GM12874 (cell line): ENCODE data around the gene CHST13.

Experiments used
- CTCF ChIP-seq: IDR thresholded peaks from 2 replicates; pipeline ENCODE4 v1.5.1; 2011; ENCODE audit warnings: low read depth, mild to moderate bottlenecking, control low read depth, low read length, moderate library complexity; ENCODE audit not compliant: insufficient read depth

Gene CHST13

GRCh38 chr3:126525091-126525852 lies 1.3 kb downstream of the CHST13 start:
- TF ChIP-seq CTCF, result no peak

- no peak for TF ChIP-seq CTCF
These were observed 2.1 kb downstream of the CHST13 start for GRCh38 chr3:126525853-126526667.

- TF ChIP-seq CTCF, result no peak
These were observed 2.7 kb downstream of the CHST13 start for GRCh38 chr3:126526668-126527005.

GRCh38 chr3:126527006-126527405 lies 3.1 kb downstream of the CHST13 start:
- TF ChIP-seq CTCF, result no peak

- no peak for TF ChIP-seq CTCF
These were observed 3.7 kb downstream of the CHST13 start for GRCh38 chr3:126527455-126528211.

- no peak for TF ChIP-seq CTCF
These were observed 4.5 kb downstream of the CHST13 start for GRCh38 chr3:126528419-126528799.

- no peak for TF ChIP-seq CTCF
These were observed 5.0 kb downstream of the CHST13 start for GRCh38 chr3:126528800-126529541.
